Transverse colon (tissue), 4 donors: ENCODE results near the gene BLOC1S6. TPM values are rescaled to one million over a fixed set of nuclear protein-coding genes. Genes with fewer than 3 reads are reported as not detected.
"Not testable (repeated sequence)": the region's sequence is repeated elsewhere in the genome, so short reads cannot be mapped to it uniquely, and the experiment has no call there.

Experiments
- DNase-seq: peaks from one replicate; pipeline ENCODE4 v3.0.0-alpha.2; 2019
- H3K27ac ChIP-seq, 4 donors: fragments of 200-600 bp; sonication (generic); 2 replicates each; pipeline ENCODE4 v1.5.1; 2016 to 2018; ENCODE audit warnings: inconsistent platforms in 4 of 4
- H3K27me3 ChIP-seq: fragments of 200-600 bp; sonication (generic); 2 replicates; pipeline ENCODE4 v1.5.1; 2017; ENCODE audit warnings: inconsistent platforms
- H3K36me3 ChIP-seq, 4 donors: fragments of 200-600 bp; sonication (generic); 2 replicates each; pipeline ENCODE4 v1.5.1; 2017 to 2019; ENCODE audit warnings: inconsistent platforms in 4 of 4
- H3K4me1 ChIP-seq, 4 donors: fragments of 200-600 bp; sonication (generic); 2 replicates each; pipeline ENCODE4 v1.5.1; 2017 to 2020; ENCODE audit warnings: inconsistent platforms in 4 of 4
- H3K4me3 ChIP-seq, 4 donors: fragments of 200-600 bp; sonication (generic); 1 replicate in 1 of 4; 2 replicates in 3 of 4; pipeline versions ENCODE4 v1.5.1 to v1.6.1; 2017 to 2019; ENCODE audit warnings: inconsistent platforms in 4 of 4
- H3K9me3 ChIP-seq, 2 donors: fragments of 200-600 bp; sonication (generic); 2 replicates each; pipeline ENCODE4 v1.5.1; 2017 to 2019; ENCODE audit warnings: inconsistent platforms in 2 of 2
- CTCF ChIP-seq, 5 experiments: fragments of 200-600 bp in 3 of 5; fragments of 450-650 bp in 2 of 5; sonication (generic) in 3 of 5; IDR thresholded peaks; 1 replicate in 2 of 5; 2 replicates in 3 of 5; pipeline ENCODE4 v1.5.1; 2016 to 2017; ENCODE audit warnings: antibody characterized with exemption in 5 of 5, inconsistent platforms in 3 of 5, mild to moderate bottlenecking in 2 of 5, moderate library complexity in 1 of 5
- EP300 ChIP-seq: sonication (generic); formaldehyde crosslinking; IDR thresholded peaks from one replicate; pipeline ENCODE4 v1.6.1; 2017; ENCODE audit warnings: antibody characterized with exemption, low read depth
- POLR2A ChIP-seq: fragments of 450-650 bp; IDR thresholded peaks from one replicate; pipeline ENCODE4 v1.6.1; 2016; ENCODE audit warnings: antibody characterized with exemption, mild to moderate bottlenecking, moderate library complexity
- POLR2AphosphoS5 ChIP-seq, 3 donors: sonication (generic); formaldehyde crosslinking; IDR thresholded peaks; one replicate each; pipeline ENCODE4 v1.6.1; 2016; ENCODE audit warnings: antibody characterized with exemption in 3 of 3
- WGBS, 2 donors: methylation state at CpG; one replicate each; pipeline ENCODE4 v1.1.5; 2018; ENCODE audit warnings: low coverage in 1 of 2; 5-methylcytosine and 5-hydroxymethylcytosine counted together
- in situ Hi-C, 4 donors: fragments of 200-750 bp; cut with MboI; loops; one replicate each; pipeline versions ENCODE4 v1.15.0 to v1.15.1; 2017; ENCODE audit warnings: low sequenced_read_pairs in 3 of 4, low pct_ligation_motif_present in 1 of 4, low pct_unique_long_range_greater_than_20kb in 1 of 4
- intact Hi-C: fragments of 100-400 bp; cut with DNase I; formaldehyde crosslinking; loops from one replicate; pipeline ENCODE4 v1.15.1; 2023; ENCODE audit warnings: low total_unique reads
- total RNA-seq, 4 donors: library from RNA; depleted of rRNA; stranded (reverse); fragments of >200 nt; gene quantifications; one replicate each; pipeline ENCODE4 v1.1.0, GENCODE V29; 2016

Gene BLOC1S6
- total RNA-seq, 4 donors from 2014 or later = 6.7 to 35.4 (median 23.8) TPM

- Histone ChIP-seq H3K9me3 (no peaks in the 10 kb centered on the region), H3K4me1 (peaks cover 73 to 92% (median 86%) of the 10 kb centered on the region in 4 donors), H3K36me3 (no peaks in the 10 kb centered on the region), H3K4me3 (no peak overlapping the region), H3K27me3 (no peaks in the 10 kb centered on the region), H3K27ac (peak overlapping the region; percentile 96 to 97 (median 96))
- no peak for TF ChIP-seq POLR2AphosphoS5 (IDR thresholded peaks at IDR 0.05)
- no peak for TF ChIP-seq EP300
- no peak for TF ChIP-seq POLR2A
- TF ChIP-seq CTCF (IDR thresholded peaks at IDR 0.05) = no peak
- DNase-seq = no peak
- in situ Hi-C loops (no loop called here), intact Hi-C loops (no loop called here)
- 39 to 40% methylated on average over 2 to 3 of the region's 3 CpGs for WGBS, 2 donors
Measured at GRCh38 chr15:45646220-45646619, 59.0 kb downstream of the BLOC1S6 start.

GRCh38 chr15:45647828-45648227 lies 60.6 kb downstream of the BLOC1S6 start:
- TF ChIP-seq EP300 (no peak), CTCF (IDR thresholded peaks at IDR 0.05) (no peak), POLR2AphosphoS5 (IDR thresholded peaks at IDR 0.05) (no peak), POLR2A (no peak)
- Histone ChIP-seq H3K27me3 (no peaks in the 10 kb centered on the region), H3K27ac (peak overlapping the region; percentile 60 to 97 (median 96)), H3K36me3 (no peaks in the 10 kb centered on the region), H3K9me3 (no peaks in the 10 kb centered on the region), H3K4me1 (peaks cover 61 to 89% (median 76%) of the 10 kb centered on the region in 4 donors), H3K4me3 (no peak overlapping the region)
- 96 to 100% methylated on average over 3 to 6 of the region's 6 CpGs for WGBS, 2 donors
- no peak for DNase-seq
- intact Hi-C loops (no loop called here), in situ Hi-C loops (no loop called here)

GRCh38 chr15:45648521-45649200 lies 61.5 kb downstream of the BLOC1S6 start:
- intact Hi-C loops (no loop called here), in situ Hi-C loops (no loop called here)
- no peak overlapping the region for H3K4me3 ChIP-seq
- WGBS, 2 donors = 45% methylated on average over 4 of the region's 4 CpGs; no CpG with 5 or more reads in 1 of the 2 donors
- TF ChIP-seq POLR2A (no peak), CTCF (IDR thresholded peaks at IDR 0.05) (no peak), POLR2AphosphoS5 (IDR thresholded peaks at IDR 0.05) (no peak), EP300 (no peak)
- H3K27ac ChIP-seq = peak overlapping the region; percentile 60 to 97 (median 96)
- no peak for DNase-seq
- H3K36me3 ChIP-seq = no peaks in the 10 kb centered on the region
- no peaks in the 10 kb centered on the region for H3K9me3 ChIP-seq
- H3K4me1 ChIP-seq = peaks cover 59 to 89% (median 76%) of the 10 kb centered on the region in 4 donors
- no peaks in the 10 kb centered on the region for H3K27me3 ChIP-seq

GRCh38 chr15:45650007-45650406 lies 62.8 kb downstream of the BLOC1S6 start:
- in situ Hi-C loops = not testable (repeated sequence)
- peak overlapping the region in 3 of 4 donors; percentile 19 to 97 (median 60) for H3K27ac ChIP-seq

More at GRCh38 chr15:45650007-45650406, 62.8 kb downstream of the BLOC1S6 start:
- DNase-seq, H3K36me3 ChIP-seq, intact Hi-C loops, H3K4me3 ChIP-seq, H3K27me3 ChIP-seq, H3K9me3 ChIP-seq: not testable (repeated sequence)
- 79% methylated on average over 11 of the region's 11 CpGs; no CpG with 5 or more reads in 1 of the 2 donors for WGBS, 2 donors
- peaks cover 66 to 89% (median 76%) of the 10 kb centered on the region in 4 donors for H3K4me1 ChIP-seq
